IMR-90 (cell line): Measurements from ENCODE around the gene MYL4. TPM values are rescaled to one million over a fixed set of nuclear protein-coding genes. Genes with fewer than 3 reads are reported as not detected.
A peak's percentile ranks its signal among the peaks of the same experiment; 100 is the strongest.

ENCODE experiments used
- ATAC-seq: fragments of 200-7000 bp; cut with Tn5 transposase; 2 replicates; pipeline ENCODE4 v1.9.1; 2020; ENCODE audit warnings: low read depth, mild to moderate bottlenecking, moderate library complexity
- BruUV-seq: library from RNA; stranded (reverse); fragments of 400-500 nt; replicated peaks from 2 replicates; lab custom pipeline; 2021; lab: Mats Ljungman, UMichigan
- CTCF ChIA-PET: fragments of 300-600 bp; formaldehyde crosslinking; extraction: SDS; loops from one replicate; lab custom pipeline; 2021; ENCODE audit warnings: antibody characterized with exemption; lab: Yijun Ruan, JAX
- POLR2A ChIA-PET: fragments of 300-600 bp; sonication (Branson Sonifier 250); formaldehyde crosslinking; loops from one replicate; lab custom pipeline; 2022; ENCODE audit warnings: antibody characterized with exemption; ENCODE audit not compliant: unreplicated experiment; lab: Charles Lee
- DNase-seq: peaks from one replicate; pipeline ENCODE4 v3.0.0; 2013
- H2AFZ ChIP-seq: replicated peaks from 2 replicates; pipeline ENCODE3; 2013; ENCODE audit warnings: low read length, mild to moderate bottlenecking; ENCODE audit not compliant: poor library complexity
- H2AK5ac ChIP-seq: 2 replicates; pipeline ENCODE4 v1.6.1; 2013; ENCODE audit warnings: low read depth, low read length, inconsistent platforms
- H2AK9ac ChIP-seq: replicated peaks from 2 replicates; pipeline ENCODE3; 2013; ENCODE audit warnings: mild to moderate bottlenecking, low read depth, low read length, moderate library complexity; ENCODE audit not compliant: poor library complexity
- H2BK120ac ChIP-seq: 2 replicates; pipeline ENCODE4 v1.6.1; 2013; ENCODE audit warnings: low read depth, low read length, inconsistent platforms
- H2BK15ac ChIP-seq: 3 replicates; pipeline ENCODE4 v1.6.1; 2013; ENCODE audit warnings: low read depth, low read length, inconsistent platforms
- H2BK20ac ChIP-seq: 2 replicates; pipeline ENCODE4 v1.6.1; 2013; ENCODE audit warnings: low read depth, mild to moderate bottlenecking, inconsistent platforms, low read length, moderate library complexity
- H2BK5ac ChIP-seq: 2 replicates; pipeline ENCODE4 v1.6.1; 2013; ENCODE audit warnings: mild to moderate bottlenecking, low read depth, low read length, inconsistent platforms; ENCODE audit not compliant: poor library complexity, severe bottlenecking
- H3K14ac ChIP-seq: replicated peaks from 2 replicates; pipeline ENCODE4 v1.6.1; 2013; ENCODE audit warnings: low read depth, low read length, inconsistent platforms
- H3K18ac ChIP-seq: 2 replicates; pipeline ENCODE4 v1.6.1; 2013; ENCODE audit warnings: low read depth, low read length, control low read depth
- H3K23ac ChIP-seq: 2 replicates; pipeline ENCODE4 v1.6.1; 2013; ENCODE audit warnings: low read depth, low read length, inconsistent platforms
- H3K27ac ChIP-seq: 2 replicates; pipeline ENCODE4 v1.5.1; 2013; ENCODE audit warnings: mild to moderate bottlenecking, control low read depth, low read length; ENCODE audit not compliant: insufficient read depth
- H3K27me3 ChIP-seq: 2 replicates; pipeline ENCODE4 v1.6.1; 2013; ENCODE audit warnings: low read length; ENCODE audit not compliant: control insufficient read depth, insufficient read depth
- H3K36me3 ChIP-seq: 2 replicates; pipeline ENCODE4 v1.6.1; 2013; ENCODE audit warnings: low read length, mixed read lengths; ENCODE audit not compliant: control insufficient read depth, insufficient read depth
- H3K4ac ChIP-seq: 2 replicates; pipeline ENCODE4 v1.6.1; 2013; ENCODE audit warnings: low read depth, low read length, inconsistent platforms
- H3K4me1 ChIP-seq: 2 replicates; pipeline ENCODE4 v1.6.1; 2013; ENCODE audit warnings: low read length, mixed read lengths; ENCODE audit not compliant: control insufficient read depth, insufficient read depth
- H3K4me2 ChIP-seq: 2 replicates; pipeline ENCODE4 v1.6.1; 2013; ENCODE audit warnings: low read depth, mild to moderate bottlenecking, control low read depth, low read length, moderate library complexity
- H3K4me3 ChIP-seq: 2 replicates; pipeline ENCODE4 v1.5.1; 2013; ENCODE audit warnings: low read depth, mild to moderate bottlenecking, control low read depth, low read length, moderate library complexity; ENCODE audit not compliant: insufficient read depth
- H3K56ac ChIP-seq: 2 replicates; pipeline ENCODE4 v1.6.1; 2013; ENCODE audit warnings: low read length, inconsistent platforms; ENCODE audit not compliant: insufficient read depth; ENCODE audit errors: extremely low read depth
- H3K79me1 ChIP-seq, 2 experiments: 2 replicates each; pipeline ENCODE4 v1.6.1; 2013; ENCODE audit warnings: low read length in 2 of 2, inconsistent platforms in 1 of 2, low read depth in 1 of 2
- H3K9ac ChIP-seq: 2 replicates; pipeline ENCODE4 v1.6.1; 2013; ENCODE audit warnings: low read depth, low read length, control low read depth
- H3K9me1 ChIP-seq: 2 replicates; pipeline ENCODE4 v1.6.1; 2013; ENCODE audit warnings: low read length, inconsistent platforms; ENCODE audit not compliant: insufficient read depth
- H3K9me3 ChIP-seq: 2 replicates; pipeline ENCODE4 v1.6.1; 2013; ENCODE audit warnings: low read length; ENCODE audit not compliant: control insufficient read depth, insufficient read depth
- H4K20me1 ChIP-seq: 2 replicates; pipeline ENCODE4 v1.6.1; 2013; ENCODE audit warnings: low read length, inconsistent platforms; ENCODE audit not compliant: insufficient read depth
- H4K5ac ChIP-seq: 2 replicates; pipeline ENCODE4 v1.6.1; 2013; ENCODE audit warnings: mild to moderate bottlenecking, low read depth, low read length, control low read depth
- H4K8ac ChIP-seq, 2 experiments: 2 replicates each; pipeline ENCODE4 v1.6.1; 2013; ENCODE audit warnings: low read depth in 2 of 2, low read length in 2 of 2, control low read depth in 1 of 2, inconsistent platforms in 1 of 2
- H4K91ac ChIP-seq: 2 replicates; pipeline ENCODE4 v1.6.1; 2013; ENCODE audit warnings: low read depth, low read length, inconsistent platforms; ENCODE audit not compliant: insufficient read depth
- CEBPB ChIP-seq: IDR thresholded peaks from 2 replicates; pipeline ENCODE4 v1.6.1; 2012; ENCODE audit warnings: low read depth, low read length, improper control_type of control experiment
- CHD1 ChIP-seq: IDR thresholded peaks from 2 replicates; pipeline ENCODE4 v1.6.1; 2012; ENCODE audit warnings: low read depth, low read length, improper control_type of control experiment
- ELK1 ChIP-seq: fragments of 150-350 bp; IDR thresholded peaks from 2 replicates; pipeline ENCODE4 v1.6.1; 2016; ENCODE audit warnings: low read depth, mild to moderate bottlenecking, low read length, moderate library complexity, borderline replicate concordance
- FOS ChIP-seq: fragments of 150-350 bp; IDR thresholded peaks from 2 replicates; pipeline ENCODE4 v1.6.1; 2016; ENCODE audit warnings: low read depth, low read length
- POLR2A ChIP-seq: IDR thresholded peaks from 2 replicates; pipeline ENCODE4 v1.6.1; 2012; ENCODE audit warnings: mild to moderate bottlenecking, low read depth, low read length
- RAD21 ChIP-seq: IDR thresholded peaks from 2 replicates; pipeline ENCODE4 v1.6.1; 2012; ENCODE audit warnings: low read length, improper control_type of control experiment
- RCOR1 ChIP-seq: IDR thresholded peaks from 2 replicates; pipeline ENCODE4 v1.6.1; 2012; ENCODE audit warnings: mild to moderate bottlenecking, low read length, improper control_type of control experiment; ENCODE audit not compliant: insufficient replicate concordance
- SMC3 ChIP-seq: fragments of 150-350 bp; IDR thresholded peaks from 2 replicates; pipeline ENCODE4 v1.6.1; 2016; ENCODE audit warnings: low read depth, mild to moderate bottlenecking, antibody characterized with exemption, low read length, moderate library complexity
- WGBS, 2 experiments: methylation state at CpG; one replicate each; pipeline versions ENCODE4 v1.1.5 to v1.1.7; 2013; ENCODE audit warnings: missing lambda C conversion rate in 2 of 2; ENCODE audit not compliant: insufficient read length in 1 of 2; ENCODE audit errors: extremely low coverage in 2 of 2; 5-methylcytosine and 5-hydroxymethylcytosine counted together
- dilution Hi-C: fragments of 300-500 bp; cut with HindIII; formaldehyde crosslinking; loops from one replicate; pipeline ENCODE4 v1.14.3; 2018; ENCODE audit warnings: low sequenced_read_pairs; ENCODE audit not compliant: unreplicated experiment
- in situ Hi-C: fragments of 300-500 bp; cut with MboI; formaldehyde crosslinking; loops from 3 replicates; pipeline ENCODE4 v1.14.3; 2019; ENCODE audit warnings: low sequenced_read_pairs, inconsistent platforms, mixed read lengths
- intact Hi-C: fragments of 100-400 bp; cut with micrococcal nuclease; formaldehyde crosslinking; loops from 2 replicates; pipeline ENCODE4 v1.10.0; 2022
- polyA plus RNA-seq, 3 experiments: library from polyadenylated mRNA; depleted of rRNA; stranded (reverse); fragments of >200 nt; gene quantifications; 2 replicates each; pipeline ENCODE4 v1.2.3, GENCODE V29; 2012; ENCODE audit warnings: low replicate concordance in 1 of 3
- total RNA-seq: library from RNA; depleted of rRNA; stranded (reverse); fragments of >200 nt; gene quantifications from 2 replicates; pipeline ENCODE4 v1.2.3, GENCODE V29; 2012

MYL4 gene
- total and polyA plus RNA-seq, 2 of the 4 experiments (the other 2 are of a cell fraction) = not detected

- no peak for TF ChIP-seq ELK1
Measured at GRCh38 chr17:47229535-47230443, 20.6 kb downstream of the MYL4 start (continued).

GRCh38 chr17:47230864-47231263 lies 21.7 kb downstream of the MYL4 start:
- H4K5ac ChIP-seq = peak overlapping the region; percentile 80
- TF ChIP-seq RAD21 (no peak), CEBPB (peak; percentile 62; the same call in 1 of the 2 replicates), ELK1 (no peak), POLR2A (no peak), FOS (no peak), SMC3 (no peak), RCOR1 (no peak), CHD1 (no peak)
- peak overlapping the region; percentile 91 for H3K4ac ChIP-seq
- dilution Hi-C loops (no loop called here), in situ Hi-C loops (loop anchor here (5.0 kb wide), 1 partner anchor 81 kb away; no protein-coding TSS in a partner anchor), intact Hi-C loops (loop anchor here (1.0 kb wide), 1 partner anchor 48 kb away; no protein-coding TSS in a partner anchor)
- H3K79me1 ChIP-seq = peaks cover 0 to 6% of the 10 kb centered on the region in 2 experiments; a peak in 2 of 4 replicates
- H2AK5ac ChIP-seq = peak overlapping the region; percentile 98
- no peak overlapping the region for H2AK9ac ChIP-seq
- peak overlapping the region; percentile 81; the same call in 1 of the 2 replicates for H3K14ac ChIP-seq
- H3K9me3 ChIP-seq = no peaks in the 10 kb centered on the region
- H3K9ac ChIP-seq = peak overlapping the region; percentile 37; the same call in 1 of the 2 replicates
- ChIA-PET CTCF (interaction anchor here (0.9 to 3.4 kb wide), 3 partner anchors 9 to 85 kb away, joined by 3 to 30 read pairs (median 5); no protein-coding TSS in a partner anchor), POLR2A (no interaction called here)
- H4K91ac ChIP-seq = peak overlapping the region; percentile 95
- no peak overlapping the region for H3K4me3 ChIP-seq
- BruUV-seq = no TSS peak
- peak overlapping the region; percentile 63; the same call in 1 of the 2 replicates for H3K56ac ChIP-seq
- H4K20me1 ChIP-seq = no peaks in the 10 kb centered on the region
- H2AFZ ChIP-seq = no peak overlapping the region
- H2BK120ac ChIP-seq = peak overlapping the region; percentile 97
- H2BK20ac ChIP-seq = peak overlapping the region; percentile 97
- no peak overlapping the region for H3K4me2 ChIP-seq
- H3K9me1 ChIP-seq = peaks cover 20% of the 10 kb centered on the region
- H3K36me3 ChIP-seq = no peaks in the 10 kb centered on the region
- peaks cover 18% of the 10 kb centered on the region for H3K4me1 ChIP-seq
- peak overlapping the region; percentile 91 for H3K18ac ChIP-seq
- no peaks in the 10 kb centered on the region for H3K27me3 ChIP-seq
- WGBS, 2 experiments = 95% methylated on average over 5 of the region's 10 CpGs; no CpG with 5 or more reads in 1 of the 2 experiments
- peak overlapping the region; percentile 53 to 93 for H4K8ac ChIP-seq
- H2BK15ac ChIP-seq = peak overlapping the region; percentile 82
- ATAC-seq (no peak), DNase-seq (no peak)
- peak overlapping the region; percentile 79 for H3K27ac ChIP-seq
- peak overlapping the region; percentile 66 for H3K23ac ChIP-seq
- peak overlapping the region; percentile 92 for H2BK5ac ChIP-seq
